ENCODE measurements around the gene CCDC184. TPM values are rescaled to one million over a fixed set of nuclear protein-coding genes. Genes with fewer than 3 reads are reported as not detected.

CCDC184 gene
- 1.4 to 1.6 TPM (median 1.5 TPM) in 3 replicates for total RNA-seq (2021)
- Bru-seq, nascent RNA: percentile 34 among the genes with signal in this experiment
- long read RNA-seq, experiment 1, partial matches to known transcripts: 0 of 2 reads
- long read RNA-seq, experiment 1, other reads (novel, unspliced or antisense): 0 of 2 reads
- long read RNA-seq, experiment 2, partial matches to known transcripts: 0 of 1 reads
- long read RNA-seq, experiment 2, other reads (novel, unspliced or antisense): 0 of 1 reads
- long read RNA-seq, experiment 3, partial matches to known transcripts: 0 of 2 reads
- long read RNA-seq, experiment 3, other reads (novel, unspliced or antisense): 0 of 2 reads

- CTCF ChIA-PET: interaction anchor here (0.8 to 2.4 kb wide), 21 partner anchors 10 to 435 kb away, joined by 3 to 23 read pairs (median 5); partner anchors contain the start of genes ASB8, PFKM, TMEM106C and VDR
- peak within 1 kb of the TSS; percentile 51 for H3K27ac Mint-ChIP-seq
- no peaks in the 10 kb centered on the region for H3K36me3 Mint-ChIP-seq
- POLR2A ChIA-PET: interaction anchor here (1.0 to 1.6 kb wide), 4 partner anchors 14 to 370 kb away, joined by 3 to 7 read pairs (median 3); partner anchors contain the start of gene ASB8
- H3K4me3 Mint-ChIP-seq: peak within 1 kb of the TSS; percentile 81
- peaks cover 99% of the 10 kb centered on the region for H3K27me3 Mint-ChIP-seq (ENCODE audit: low read depth)
- no peaks in the 10 kb centered on the region for H3K9me3 Mint-ChIP-seq
- DNase-seq (ENCODE audit: low spot score): peak; percentile 74
- TF ChIP-seq NFATC4 (CRISPR knock-in tag; IDR thresholded peaks at IDR 0.05): no peak
- 0 out of 2 replicates have a peak, but pooled peaks have one; percentile 23 for TF ChIP-seq ZNF219 (CRISPR knock-in tag; IDR thresholded peaks at IDR 0.05; ENCODE audit: borderline replicate concordance)
- TF ChIP-seq FOXK1 (CRISPR knock-in tag; IDR thresholded peaks at IDR 0.05): no peak
- no peak for TF ChIP-seq ELF4 (CRISPR knock-in tag; IDR thresholded peaks at IDR 0.05; ENCODE audit: low read depth)
- 0 out of 2 replicates have a peak, but pooled peaks have one; percentile 23 for TF ChIP-seq FOXP1 (CRISPR knock-in tag; IDR thresholded peaks at IDR 0.05; ENCODE audit: borderline replicate concordance)
- TF ChIP-seq TEAD1 (CRISPR knock-in tag; IDR thresholded peaks at IDR 0.05): peak; percentile 49; the same call in 1 of the 2 replicates
- TF ChIP-seq, protein P1, sequence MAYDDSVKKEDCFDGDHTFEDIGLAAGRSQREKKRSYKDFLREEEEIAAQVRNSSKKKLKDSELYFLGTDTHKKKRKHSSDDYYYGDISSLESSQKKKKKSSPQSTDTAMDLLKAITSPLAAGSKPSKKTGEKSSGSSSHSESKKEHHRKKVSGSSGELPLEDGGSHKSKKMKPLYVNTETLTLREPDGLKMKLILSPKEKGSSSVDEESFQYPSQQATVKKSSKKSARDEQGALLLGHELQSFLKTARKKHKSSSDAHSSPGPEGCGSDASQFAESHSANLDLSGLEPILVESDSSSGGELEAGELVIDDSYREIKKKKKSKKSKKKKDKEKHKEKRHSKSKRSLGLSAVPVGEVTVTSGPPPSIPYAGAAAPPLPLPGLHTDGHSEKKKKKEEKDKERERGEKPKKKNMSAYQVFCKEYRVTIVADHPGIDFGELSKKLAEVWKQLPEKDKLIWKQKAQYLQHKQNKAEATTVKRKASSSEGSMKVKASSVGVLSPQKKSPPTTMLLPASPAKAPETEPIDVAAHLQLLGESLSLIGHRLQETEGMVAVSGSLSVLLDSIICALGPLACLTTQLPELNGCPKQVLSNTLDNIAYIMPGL (CRISPR knock-in tag; IDR thresholded peaks at IDR 0.05): peak; percentile 50; the same call in 1 of the 2 replicates
- TF ChIP-seq RORB (CRISPR knock-in tag; IDR thresholded peaks at IDR 0.05): no peak
- no peak for TF ChIP-seq ZNF671 (CRISPR knock-in tag; IDR thresholded peaks at IDR 0.05)
- TF ChIP-seq, protein P2, sequence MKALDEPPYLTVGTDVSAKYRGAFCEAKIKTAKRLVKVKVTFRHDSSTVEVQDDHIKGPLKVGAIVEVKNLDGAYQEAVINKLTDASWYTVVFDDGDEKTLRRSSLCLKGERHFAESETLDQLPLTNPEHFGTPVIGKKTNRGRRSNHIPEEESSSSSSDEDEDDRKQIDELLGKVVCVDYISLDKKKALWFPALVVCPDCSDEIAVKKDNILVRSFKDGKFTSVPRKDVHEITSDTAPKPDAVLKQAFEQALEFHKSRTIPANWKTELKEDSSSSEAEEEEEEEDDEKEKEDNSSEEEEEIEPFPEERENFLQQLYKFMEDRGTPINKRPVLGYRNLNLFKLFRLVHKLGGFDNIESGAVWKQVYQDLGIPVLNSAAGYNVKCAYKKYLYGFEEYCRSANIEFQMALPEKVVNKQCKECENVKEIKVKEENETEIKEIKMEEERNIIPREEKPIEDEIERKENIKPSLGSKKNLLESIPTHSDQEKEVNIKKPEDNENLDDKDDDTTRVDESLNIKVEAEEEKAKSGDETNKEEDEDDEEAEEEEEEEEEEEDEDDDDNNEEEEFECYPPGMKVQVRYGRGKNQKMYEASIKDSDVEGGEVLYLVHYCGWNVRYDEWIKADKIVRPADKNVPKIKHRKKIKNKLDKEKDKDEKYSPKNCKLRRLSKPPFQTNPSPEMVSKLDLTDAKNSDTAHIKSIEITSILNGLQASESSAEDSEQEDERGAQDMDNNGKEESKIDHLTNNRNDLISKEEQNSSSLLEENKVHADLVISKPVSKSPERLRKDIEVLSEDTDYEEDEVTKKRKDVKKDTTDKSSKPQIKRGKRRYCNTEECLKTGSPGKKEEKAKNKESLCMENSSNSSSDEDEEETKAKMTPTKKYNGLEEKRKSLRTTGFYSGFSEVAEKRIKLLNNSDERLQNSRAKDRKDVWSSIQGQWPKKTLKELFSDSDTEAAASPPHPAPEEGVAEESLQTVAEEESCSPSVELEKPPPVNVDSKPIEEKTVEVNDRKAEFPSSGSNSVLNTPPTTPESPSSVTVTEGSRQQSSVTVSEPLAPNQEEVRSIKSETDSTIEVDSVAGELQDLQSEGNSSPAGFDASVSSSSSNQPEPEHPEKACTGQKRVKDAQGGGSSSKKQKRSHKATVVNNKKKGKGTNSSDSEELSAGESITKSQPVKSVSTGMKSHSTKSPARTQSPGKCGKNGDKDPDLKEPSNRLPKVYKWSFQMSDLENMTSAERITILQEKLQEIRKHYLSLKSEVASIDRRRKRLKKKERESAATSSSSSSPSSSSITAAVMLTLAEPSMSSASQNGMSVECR (CRISPR knock-in tag; IDR thresholded peaks at IDR 0.05; ENCODE audit: borderline replicate concordance): no peak
- TF ChIP-seq, protein P3, sequence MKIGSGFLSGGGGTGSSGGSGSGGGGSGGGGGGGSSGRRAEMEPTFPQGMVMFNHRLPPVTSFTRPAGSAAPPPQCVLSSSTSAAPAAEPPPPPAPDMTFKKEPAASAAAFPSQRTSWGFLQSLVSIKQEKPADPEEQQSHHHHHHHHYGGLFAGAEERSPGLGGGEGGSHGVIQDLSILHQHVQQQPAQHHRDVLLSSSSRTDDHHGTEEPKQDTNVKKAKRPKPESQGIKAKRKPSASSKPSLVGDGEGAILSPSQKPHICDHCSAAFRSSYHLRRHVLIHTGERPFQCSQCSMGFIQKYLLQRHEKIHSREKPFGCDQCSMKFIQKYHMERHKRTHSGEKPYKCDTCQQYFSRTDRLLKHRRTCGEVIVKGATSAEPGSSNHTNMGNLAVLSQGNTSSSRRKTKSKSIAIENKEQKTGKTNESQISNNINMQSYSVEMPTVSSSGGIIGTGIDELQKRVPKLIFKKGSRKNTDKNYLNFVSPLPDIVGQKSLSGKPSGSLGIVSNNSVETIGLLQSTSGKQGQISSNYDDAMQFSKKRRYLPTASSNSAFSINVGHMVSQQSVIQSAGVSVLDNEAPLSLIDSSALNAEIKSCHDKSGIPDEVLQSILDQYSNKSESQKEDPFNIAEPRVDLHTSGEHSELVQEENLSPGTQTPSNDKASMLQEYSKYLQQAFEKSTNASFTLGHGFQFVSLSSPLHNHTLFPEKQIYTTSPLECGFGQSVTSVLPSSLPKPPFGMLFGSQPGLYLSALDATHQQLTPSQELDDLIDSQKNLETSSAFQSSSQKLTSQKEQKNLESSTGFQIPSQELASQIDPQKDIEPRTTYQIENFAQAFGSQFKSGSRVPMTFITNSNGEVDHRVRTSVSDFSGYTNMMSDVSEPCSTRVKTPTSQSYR (CRISPR knock-in tag; IDR thresholded peaks at IDR 0.05): 0 out of 2 replicates have a peak, but pooled peaks have one; percentile 42
- TF ChIP-seq SMAD3 (CRISPR knock-in tag; IDR thresholded peaks at IDR 0.05; ENCODE audit: borderline replicate concordance): no peak
- ATAC-seq: peak; percentile 85
- peaks cover 29% of the 10 kb centered on the region for H3K4me1 Mint-ChIP-seq
These were observed at the start of gene CCDC184 for GRCh38 chr12:48183091-48183875. Gene CCDC184 (plus strand): TSS chr12:48183644. CDS start chr12:48184123, 479 bp downstream.

DNA sequence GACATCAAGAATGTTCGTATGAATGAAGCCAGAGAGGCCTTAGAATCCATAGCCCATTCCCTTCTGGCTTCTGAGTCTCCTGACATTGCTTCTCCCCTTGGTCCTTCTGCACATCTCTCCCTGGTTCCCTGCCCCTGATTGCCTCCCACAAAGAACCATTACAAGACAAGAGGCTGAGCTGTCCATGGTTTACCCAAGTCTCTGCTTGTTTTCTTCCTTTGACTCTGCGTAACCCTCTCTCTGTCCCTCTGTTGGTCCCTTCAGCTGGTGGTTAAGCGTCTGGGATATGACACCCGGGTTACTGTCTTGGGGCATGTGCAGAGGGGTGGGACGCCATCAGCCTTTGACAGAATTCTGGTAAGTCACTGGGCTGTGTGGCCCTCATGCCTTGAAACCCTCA lies 48.4 kb upstream of the CCDC184 start:
- CTCF ChIA-PET: no interaction called here
- H3K4me3 Mint-ChIP-seq: no peak overlapping the region
- H3K4me1 Mint-ChIP-seq: no peaks in the 10 kb centered on the region
- DNase-seq (ENCODE audit: low spot score) (no peak), ATAC-seq (no peak)
- no peaks in the 10 kb centered on the region for H3K9me3 Mint-ChIP-seq
- H3K27me3 Mint-ChIP-seq (ENCODE audit: low read depth): no peaks in the 10 kb centered on the region
- POLR2A ChIA-PET: no interaction called here
- H3K27ac Mint-ChIP-seq: no peak overlapping the region
- peaks cover 67% of the 10 kb centered on the region for H3K36me3 Mint-ChIP-seq
- TF ChIP-seq USF1 (CRISPR knock-in tag; IDR thresholded peaks at IDR 0.05): no peak
- TF ChIP-seq ZBTB21 (CRISPR knock-in tag; IDR thresholded peaks at IDR 0.05; ENCODE audit: borderline replicate concordance): no peak
- no peak for TF ChIP-seq EMX1 (CRISPR knock-in tag; IDR thresholded peaks at IDR 0.05)
- no peak for TF ChIP-seq ZNF532 (CRISPR knock-in tag; IDR thresholded peaks at IDR 0.05; ENCODE audit: borderline replicate concordance)

Measured in WTC11 (cell line).